ENCODE results near the gene AUTS2. TPM values are rescaled to one million over a fixed set of nuclear protein-coding genes. Genes with fewer than 3 reads are reported as not detected.

AUTS2 gene
- total RNA-seq, 1 experiment from 2014 or later, result 256 TPM

GRCh38 chr7:70592171-70592570 lies 993.9 kb downstream of the AUTS2 start:
- no peak overlapping the region for H2BK20ac ChIP-seq (ENCODE audit: low read depth, low read length, poor library complexity, severe bottlenecking)
- peaks cover 3% of the 10 kb centered on the region for H4K20me1 ChIP-seq (ENCODE audit: control insufficient read depth, insufficient read depth, insufficient read length)
- H3K4me3 Mint-ChIP-seq, result no peak overlapping the region
- peaks cover 8% of the 10 kb centered on the region; the same call in 1 of the 2 replicates for H3K27me3 ChIP-seq (ENCODE audit: insufficient read depth, low read length)
- H3K23me2 ChIP-seq (ENCODE audit: insufficient read length, low read depth, low read length, poor library complexity, severe bottlenecking), result peaks cover 5% of the 10 kb centered on the region
- no peak overlapping the region for H3K27ac Mint-ChIP-seq
- H3K18ac ChIP-seq (ENCODE audit: insufficient read length, low read depth, low read length), result no peak overlapping the region
- H4K5ac ChIP-seq (ENCODE audit: insufficient read length, low read depth, low read length), result no peak overlapping the region
- no peaks in the 10 kb centered on the region for H3K9me3 ChIP-seq (ENCODE audit: control insufficient read depth, low read depth, low read length)
- no peak overlapping the region for H3K27ac ChIP-seq (ENCODE audit: insufficient read length, low read depth, low read length)
- H2BK5ac ChIP-seq (ENCODE audit: insufficient read length, low read length), result no peak overlapping the region
- H2BK120ac ChIP-seq (ENCODE audit: low read depth, low read length, poor library complexity, severe bottlenecking), result no peak overlapping the region
- H3K14ac ChIP-seq (ENCODE audit: insufficient read depth, low read length), result no peak overlapping the region
- no peak for DNase-seq
- H3K79me2 ChIP-seq (ENCODE audit: insufficient read depth, low read length), result no peaks in the 10 kb centered on the region
- no peak overlapping the region for H2BK15ac ChIP-seq (ENCODE audit: low read depth, low read length)
- H4K8ac ChIP-seq (replicated peaks; ENCODE audit: insufficient read length, low read depth, low read length), result no peak overlapping the region
- no peaks in the 10 kb centered on the region for H3K36me3 Mint-ChIP-seq (ENCODE audit: insufficient read depth in 1 of 3, low read depth in 3 of 3)
- no peak overlapping the region for H2BK12ac ChIP-seq (ENCODE audit: insufficient read length, low read depth, low read length)
- no peak overlapping the region for H3K23ac ChIP-seq (ENCODE audit: insufficient read length, low read depth, low read length)
- H3K4me1 Mint-ChIP-seq, result peaks cover 49 to 60% of the 10 kb centered on the region in 2 experiments
- H4K91ac ChIP-seq (ENCODE audit: insufficient read length, low read depth, low read length), result no peak overlapping the region
- no peak for TF ChIP-seq CTCF (conservative IDR thresholded peaks at IDR 0.05)
- no peaks in the 10 kb centered on the region; the same call in 1 of the 2 replicates for H3K4me1 ChIP-seq (ENCODE audit: insufficient read depth, low read length)
- peaks cover 43% of the 10 kb centered on the region for H3K27me3 Mint-ChIP-seq (ENCODE audit: low read depth)
- H3K79me1 ChIP-seq (ENCODE audit: insufficient read depth, low read depth, low read length, poor library complexity, severe bottlenecking), result no peaks in the 10 kb centered on the region
- no peaks in the 10 kb centered on the region; a peak in 1 of 5 replicates for H3K9me3 Mint-ChIP-seq
- H2AFZ ChIP-seq (ENCODE audit: low read length), result no peak overlapping the region
- H3K4me2 ChIP-seq (ENCODE audit: insufficient read depth, insufficient read length, low read length), result no peak overlapping the region
- no peak overlapping the region for H3T11ph ChIP-seq (ENCODE audit: low read length)
- no peak overlapping the region for H2AK5ac ChIP-seq (ENCODE audit: insufficient read length, low read length)
- WGBS (ENCODE audit: extremely low coverage, insufficient read length, low lambda C conversion rate), result no CpG with 5 or more reads among the region's 4 CpGs
- H3K56ac ChIP-seq (ENCODE audit: insufficient read length, low read depth, low read length), result no peak overlapping the region
- H3K9ac ChIP-seq (ENCODE audit: extremely low read depth, insufficient read length, low read length), result no peak overlapping the region
- no peak overlapping the region for H3K4ac ChIP-seq (ENCODE audit: low read depth, low read length)

Data from H9 (cell line).